Activated CD4-positive, alpha-beta T cell treated with anti-CD3 and anti-CD28 coated beads, Interleukin-2, amount 50 U/mL, for 24 hours (primary cell): ENCODE results near the gene ILDR2.

Source experiments
- DNase-seq, 2 donors: peaks; one replicate each; pipeline ENCODE4 v3.0.0-alpha.2; 2020; ENCODE audit warnings: low read depth in 1 of 2, low spot score in 1 of 2

ILDR2 gene

DNA sequence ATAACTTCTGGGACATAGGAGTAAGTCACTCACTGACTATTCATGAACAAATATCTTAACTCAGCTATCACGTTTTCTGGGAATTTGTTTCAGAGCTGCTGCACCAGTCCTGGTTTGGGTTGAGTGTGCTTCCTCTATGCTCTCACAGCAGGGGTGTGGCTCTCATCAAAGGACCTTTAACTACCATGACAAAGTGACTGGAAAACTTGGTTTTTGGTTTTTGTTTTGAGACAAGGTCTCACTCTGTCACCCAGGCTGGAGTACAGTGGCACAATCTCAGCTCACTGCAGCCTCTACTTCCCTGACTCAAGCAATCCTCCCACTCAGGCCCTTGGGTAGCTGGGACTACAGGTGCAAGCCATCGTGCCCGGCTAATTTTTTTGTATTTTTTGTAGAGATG lies 4.1 kb downstream of the ILDR2 start:
- DNase-seq: no peak

DNA sequence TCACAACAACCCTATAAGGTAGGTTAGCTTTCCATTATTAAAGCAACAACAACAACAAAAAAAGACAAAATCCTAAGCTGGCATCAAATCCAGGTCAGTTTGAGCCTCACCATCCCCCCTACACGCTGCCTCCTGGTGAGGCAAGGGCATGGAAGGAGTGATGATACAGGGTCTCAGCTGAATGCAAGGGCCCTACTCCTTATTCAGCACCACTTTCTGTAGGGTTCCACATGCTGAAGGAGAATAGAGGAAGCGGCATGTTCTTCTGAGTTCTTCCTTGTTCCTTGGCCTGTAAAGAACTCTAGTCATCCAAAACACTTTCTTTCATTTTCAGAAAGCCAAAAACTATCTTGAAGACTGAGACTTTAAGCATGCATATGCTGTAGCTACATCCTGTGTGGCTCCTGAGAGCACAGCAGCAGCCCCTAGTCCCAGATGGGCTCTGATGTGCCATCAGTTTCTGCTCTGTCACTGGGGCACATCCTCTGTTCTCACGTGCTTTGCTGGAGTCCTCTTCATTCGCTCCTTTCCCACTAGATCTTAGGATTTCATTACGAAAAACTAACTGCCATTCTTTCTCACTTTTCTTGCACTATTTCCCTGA lies 6.2 kb downstream of the ILDR2 start:
- no peak for DNase-seq

DNA sequence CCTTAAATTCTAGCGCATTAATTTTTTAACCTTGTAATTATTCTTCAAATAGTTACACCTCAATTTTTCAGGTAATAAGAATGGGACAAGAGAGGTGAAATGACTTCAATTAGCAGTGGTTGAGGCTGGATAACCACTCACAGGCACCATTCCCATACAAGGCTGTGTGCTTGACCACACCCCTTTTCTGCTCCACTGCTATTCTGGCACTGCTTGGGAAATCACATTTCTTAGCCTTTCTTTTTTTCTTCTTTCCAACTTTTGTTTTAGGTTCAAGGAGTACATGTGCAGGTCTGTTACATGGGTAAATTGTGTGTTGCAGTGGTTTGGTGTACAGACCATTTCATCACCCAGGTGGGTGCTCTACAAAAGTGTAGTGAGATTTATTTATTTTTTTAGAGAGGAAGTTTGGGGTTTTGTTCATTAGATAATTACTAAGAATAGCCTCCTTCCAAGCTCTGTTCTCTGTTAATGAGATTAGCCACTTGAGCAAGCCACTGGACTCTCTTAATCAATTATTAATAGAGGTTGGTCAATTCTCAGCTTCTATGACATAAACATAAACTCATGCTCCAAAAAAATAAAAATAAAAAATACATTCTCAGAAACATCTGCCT lies 14.4 kb downstream of the ILDR2 start:
- no peak for DNase-seq

GRCh38 chr1:166956872-166957271 lies 18.5 kb downstream of the ILDR2 start:
- DNase-seq: no peak

DNA sequence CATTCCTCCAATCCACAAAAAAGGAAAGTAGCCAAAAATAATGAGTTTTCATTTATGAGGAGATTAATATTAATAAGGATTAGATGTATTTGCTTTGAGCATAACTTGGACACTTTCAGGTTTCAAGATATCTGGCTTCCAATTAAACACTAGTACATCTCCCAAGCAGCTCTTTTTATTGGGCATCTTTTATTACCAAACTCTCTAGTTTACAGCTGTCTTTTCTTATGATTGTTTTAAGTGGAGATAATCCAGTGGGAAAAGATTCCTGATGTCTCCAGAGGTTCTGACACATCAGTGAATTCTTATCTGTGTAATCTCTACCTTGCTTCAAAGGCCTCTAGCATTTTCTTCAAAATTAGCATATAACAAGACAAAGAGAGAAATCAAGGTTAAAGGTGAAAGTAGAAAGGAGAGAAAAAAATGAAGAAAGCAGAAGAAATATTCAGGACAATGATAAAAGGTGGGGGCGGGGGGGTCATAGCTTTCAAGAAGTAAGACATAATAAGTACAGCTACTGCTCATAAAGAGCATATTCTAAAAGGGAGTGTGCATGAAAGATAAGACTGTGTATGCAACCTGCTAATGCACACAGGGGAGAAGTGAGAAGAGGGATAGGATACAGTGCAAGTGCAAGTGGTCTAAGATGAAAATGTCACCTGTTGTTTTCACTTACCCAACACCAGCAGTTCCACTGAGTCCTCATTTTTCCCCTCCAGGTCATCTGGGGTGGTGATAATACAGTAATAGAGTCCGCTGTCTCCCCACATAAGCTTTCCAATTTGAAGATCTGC lies 19.1 kb downstream of the ILDR2 start:
- no peak for DNase-seq

GRCh38 chr1:166953491-166953890 lies 21.8 kb downstream of the ILDR2 start:
- DNase-seq: no peak

DNA sequence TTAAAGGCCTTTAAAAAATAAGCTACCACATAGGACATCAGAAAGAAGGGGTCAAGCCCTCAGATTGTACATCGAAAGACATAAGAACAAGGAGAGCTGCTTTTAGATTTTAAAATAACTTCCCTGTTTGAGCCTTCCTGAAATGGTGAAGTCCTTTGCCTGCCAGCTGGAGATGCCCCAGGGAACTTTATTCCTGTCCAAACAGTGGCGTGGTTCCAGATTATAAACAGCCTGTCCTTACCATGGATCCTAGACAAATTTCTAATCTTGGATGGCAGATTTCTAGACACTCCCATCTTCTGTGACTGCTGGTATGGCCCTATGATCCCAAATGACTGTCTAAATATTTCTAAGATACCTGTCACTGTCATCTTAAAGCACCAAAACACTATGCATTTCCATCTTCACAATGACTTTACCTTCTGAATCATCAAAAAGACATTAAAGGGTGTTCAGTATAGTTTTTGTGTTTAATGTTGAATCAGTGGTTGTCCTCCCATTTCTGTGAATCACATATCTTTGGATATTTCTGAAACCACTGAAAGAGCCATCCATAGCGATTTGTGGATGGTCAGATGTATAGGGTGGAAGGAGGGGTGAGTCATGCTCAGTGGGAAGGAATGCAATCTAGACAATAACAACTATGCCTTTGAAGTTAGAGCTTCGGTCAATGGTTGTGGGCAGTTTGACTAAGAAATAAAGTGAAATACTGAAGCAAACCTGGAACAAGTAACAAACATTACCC lies 23.2 kb downstream of the ILDR2 start:
- DNase-seq: no peak

GRCh38 chr1:166951050-166951449 lies 24.3 kb downstream of the ILDR2 start:
- DNase-seq: no peak

DNA sequence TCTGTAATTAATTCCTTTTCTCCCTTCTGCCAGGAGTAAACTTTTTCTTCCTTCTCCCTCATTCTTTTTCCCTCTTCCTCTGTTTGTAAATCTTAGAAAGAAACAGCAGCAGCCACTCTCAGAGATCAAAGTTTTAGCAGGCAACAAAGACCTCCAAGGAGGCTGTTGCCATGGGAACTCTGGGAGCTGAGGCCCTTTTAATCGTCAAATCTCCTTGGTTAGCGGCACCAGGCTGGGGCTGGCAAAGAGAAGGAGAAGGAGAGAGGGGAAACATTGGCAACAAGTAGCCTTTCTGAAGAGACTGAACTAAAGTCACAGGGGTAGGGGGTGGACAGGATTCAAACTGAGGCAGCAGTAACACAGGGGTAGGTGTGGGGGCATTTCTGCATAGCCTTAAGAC lies 25.2 kb downstream of the ILDR2 start:
- no peak for DNase-seq

GRCh38 chr1:166948856-166949350 lies 26.4 kb downstream of the ILDR2 start:
- no peak for DNase-seq

- DNase-seq: no peak
Observed at GRCh38 chr1:166947398-166948043, 27.8 kb downstream of the ILDR2 start.

DNA sequence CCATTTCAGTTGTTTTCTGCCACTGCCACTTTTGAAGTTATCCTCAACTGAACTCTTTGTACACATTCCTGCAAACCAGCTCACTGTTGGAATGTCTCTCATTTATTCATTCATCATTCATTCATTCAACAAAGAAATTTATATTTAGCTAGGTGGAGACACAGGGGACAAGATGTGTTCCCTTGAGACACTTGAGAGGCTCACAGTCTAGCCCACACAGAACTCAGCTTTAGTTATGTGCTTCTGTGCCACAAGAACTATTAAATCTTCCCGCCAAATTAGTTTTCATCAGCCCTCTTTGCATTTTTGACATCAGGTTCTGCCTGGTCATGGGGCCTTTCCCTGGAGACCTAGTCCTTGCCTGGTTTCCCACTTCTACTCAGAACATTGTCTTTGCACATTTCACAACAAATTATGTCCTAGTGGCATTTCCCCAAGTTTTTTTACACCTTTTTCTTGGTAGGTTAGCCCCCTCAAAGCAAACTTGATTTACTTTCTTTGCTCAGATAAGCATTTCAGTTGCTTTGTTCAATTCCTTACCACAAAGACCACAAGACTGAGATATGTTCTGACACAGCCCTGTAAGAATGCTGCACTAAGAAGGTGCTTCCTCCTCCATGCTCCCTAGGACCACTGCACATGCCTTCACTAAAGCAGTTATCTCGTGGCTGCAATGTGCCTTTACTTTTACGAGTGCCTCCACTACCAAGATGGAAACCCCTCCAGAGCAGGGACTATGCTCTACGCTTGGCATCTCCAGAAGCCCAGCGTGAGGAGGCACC lies 31.0 kb downstream of the ILDR2 start:
- no peak for DNase-seq

- DNase-seq: no peak
Observed at GRCh38 chr1:166939741-166940375, 35.5 kb downstream of the ILDR2 start.

- no peak for DNase-seq
Observed at GRCh38 chr1:166937962-166938361, 37.4 kb downstream of the ILDR2 start.

- no peak for DNase-seq
Observed at GRCh38 chr1:166937329-166937728, 38.0 kb downstream of the ILDR2 start.

DNA sequence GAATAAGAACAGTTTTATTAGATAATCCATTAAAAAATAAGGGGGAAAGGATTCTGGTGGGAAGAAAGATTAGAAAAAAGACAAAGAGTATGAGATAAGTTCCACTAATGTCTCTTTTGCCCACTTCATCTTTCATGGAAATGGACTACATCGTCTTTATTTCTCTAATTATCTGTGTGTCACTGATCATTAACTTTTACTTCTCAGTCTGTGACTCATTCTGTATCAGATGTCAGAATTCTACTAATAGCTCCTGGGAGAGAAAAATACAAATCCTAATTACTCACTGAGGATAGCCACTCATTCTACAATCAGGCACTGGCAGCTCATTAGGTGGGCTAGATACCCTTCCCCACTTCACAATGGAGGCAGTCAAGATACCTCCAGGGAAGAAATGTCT lies 41.7 kb downstream of the ILDR2 start:
- no peak for DNase-seq

DNA sequence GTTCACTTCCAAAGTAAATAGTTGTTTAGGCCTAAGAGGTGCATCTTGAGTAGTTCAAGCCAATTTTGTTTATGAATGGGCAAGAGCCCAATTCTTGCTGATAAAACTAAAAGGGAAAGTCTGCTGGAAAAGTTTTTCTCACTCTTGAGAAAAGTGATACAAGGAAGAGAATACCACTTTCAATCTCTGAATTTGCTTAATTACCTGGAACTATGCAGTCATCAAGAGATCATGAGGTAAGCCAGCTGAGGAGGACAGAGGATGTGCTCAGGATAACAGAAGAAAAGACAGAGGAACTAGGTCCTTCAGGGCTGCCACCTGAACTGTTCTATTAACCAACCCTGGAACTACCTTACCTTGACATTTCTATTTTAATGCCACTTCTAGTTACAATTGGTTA lies 42.2 kb downstream of the ILDR2 start:
- no peak for DNase-seq

DNA sequence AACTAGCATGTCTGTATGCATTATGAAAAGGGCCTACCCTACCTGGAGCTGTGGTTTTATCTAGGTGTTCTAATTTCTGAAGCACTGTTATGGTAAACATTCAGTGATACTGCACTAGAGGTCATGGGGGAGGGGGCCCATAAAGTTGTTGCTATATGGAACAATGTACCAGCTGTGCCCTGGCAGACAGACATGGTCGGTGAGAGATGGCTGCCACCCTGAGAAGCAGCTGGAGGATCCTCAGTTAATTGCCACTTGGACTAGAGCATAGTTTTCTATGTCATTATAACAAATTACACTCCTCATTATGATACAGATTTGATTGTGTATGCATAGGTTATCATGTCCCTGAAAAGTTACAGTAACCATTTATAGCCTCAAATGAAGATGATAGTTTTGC lies 45.4 kb downstream of the ILDR2 start:
- DNase-seq: no peak

GRCh38 chr1:166927701-166928100 lies 47.6 kb downstream of the ILDR2 start:
- DNase-seq: no peak
